Measurements from ENCODE around the gene SPATA33. TPM values are rescaled to one million over a fixed set of nuclear protein-coding genes. Genes with fewer than 3 reads are reported as not detected.
"Not testable (repeated sequence)": the region's sequence is repeated elsewhere in the genome, so short reads cannot be mapped to it uniquely, and the experiment has no call there.

Gene SPATA33
- total RNA-seq, 1 donor from 2014 or later: 1.9 TPM

DNA sequence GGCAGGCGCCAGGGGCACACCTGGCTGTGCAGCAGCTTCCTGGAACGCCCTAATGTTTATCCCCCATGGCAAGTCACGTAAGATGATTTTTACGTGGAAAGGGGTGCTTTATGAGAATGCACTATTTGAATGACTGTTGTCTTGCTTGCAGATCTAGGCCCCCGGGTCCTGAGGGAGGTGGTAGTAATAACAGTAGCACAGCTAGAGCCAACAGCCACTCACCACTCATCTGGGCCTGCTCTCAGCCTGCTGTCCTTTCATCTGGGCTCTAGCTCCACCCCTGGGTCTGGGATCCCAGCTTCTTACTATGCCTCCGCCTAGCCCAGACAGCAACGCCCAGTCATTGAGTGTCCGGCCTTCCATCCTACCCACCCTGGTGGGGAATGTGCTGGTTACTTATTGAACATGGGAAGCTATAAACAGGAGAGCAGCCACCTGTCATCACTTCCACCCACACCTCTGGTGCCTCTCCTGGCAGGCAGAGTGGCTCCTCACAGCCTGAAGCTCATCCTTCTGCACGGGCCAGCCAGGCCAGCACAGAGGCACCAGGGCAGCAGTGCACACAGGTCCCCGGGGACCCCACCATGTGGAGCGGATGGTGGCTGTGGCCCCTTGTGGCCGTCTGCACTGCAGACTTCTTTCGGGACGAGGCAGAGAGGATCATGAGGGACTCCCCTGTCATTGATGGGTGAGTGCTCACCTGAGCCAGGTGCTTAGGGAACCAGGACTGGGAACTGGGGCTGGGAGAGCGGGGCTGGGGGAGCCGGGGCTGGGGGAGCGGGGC lies 27.6 kb upstream of the SPATA33 start:
- no peak for DNase-seq (ENCODE audit: low spot score)

DNA sequence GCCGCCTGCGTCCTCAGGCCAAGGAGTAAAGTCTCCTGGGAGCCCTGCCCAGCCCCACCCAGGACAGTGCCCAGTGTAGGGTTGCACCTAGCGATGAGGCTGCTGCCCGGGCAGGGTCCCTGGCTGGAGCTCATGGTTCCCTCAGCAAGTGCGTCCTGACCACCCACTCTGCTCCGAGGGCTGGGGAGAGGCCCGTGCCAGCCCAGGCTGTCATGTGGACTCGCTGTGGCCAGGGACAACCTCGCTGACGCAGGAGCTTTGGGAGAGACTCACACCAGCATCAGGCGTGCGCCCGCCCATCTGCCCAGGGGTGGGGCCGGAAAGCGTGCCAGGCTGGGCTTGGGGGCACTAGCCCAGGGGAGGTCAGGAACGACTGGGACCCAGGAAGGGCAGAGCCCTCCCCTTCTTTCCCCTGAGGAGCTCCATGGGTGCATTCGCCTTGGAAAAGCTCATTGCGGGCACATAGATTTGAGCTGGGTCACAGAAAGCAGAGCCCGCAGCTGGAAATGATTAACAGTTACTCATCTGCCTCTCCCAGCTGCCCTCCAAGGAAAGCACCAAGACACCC lies 24.5 kb upstream of the SPATA33 start:
- no peak for DNase-seq (ENCODE audit: low spot score)

DNA sequence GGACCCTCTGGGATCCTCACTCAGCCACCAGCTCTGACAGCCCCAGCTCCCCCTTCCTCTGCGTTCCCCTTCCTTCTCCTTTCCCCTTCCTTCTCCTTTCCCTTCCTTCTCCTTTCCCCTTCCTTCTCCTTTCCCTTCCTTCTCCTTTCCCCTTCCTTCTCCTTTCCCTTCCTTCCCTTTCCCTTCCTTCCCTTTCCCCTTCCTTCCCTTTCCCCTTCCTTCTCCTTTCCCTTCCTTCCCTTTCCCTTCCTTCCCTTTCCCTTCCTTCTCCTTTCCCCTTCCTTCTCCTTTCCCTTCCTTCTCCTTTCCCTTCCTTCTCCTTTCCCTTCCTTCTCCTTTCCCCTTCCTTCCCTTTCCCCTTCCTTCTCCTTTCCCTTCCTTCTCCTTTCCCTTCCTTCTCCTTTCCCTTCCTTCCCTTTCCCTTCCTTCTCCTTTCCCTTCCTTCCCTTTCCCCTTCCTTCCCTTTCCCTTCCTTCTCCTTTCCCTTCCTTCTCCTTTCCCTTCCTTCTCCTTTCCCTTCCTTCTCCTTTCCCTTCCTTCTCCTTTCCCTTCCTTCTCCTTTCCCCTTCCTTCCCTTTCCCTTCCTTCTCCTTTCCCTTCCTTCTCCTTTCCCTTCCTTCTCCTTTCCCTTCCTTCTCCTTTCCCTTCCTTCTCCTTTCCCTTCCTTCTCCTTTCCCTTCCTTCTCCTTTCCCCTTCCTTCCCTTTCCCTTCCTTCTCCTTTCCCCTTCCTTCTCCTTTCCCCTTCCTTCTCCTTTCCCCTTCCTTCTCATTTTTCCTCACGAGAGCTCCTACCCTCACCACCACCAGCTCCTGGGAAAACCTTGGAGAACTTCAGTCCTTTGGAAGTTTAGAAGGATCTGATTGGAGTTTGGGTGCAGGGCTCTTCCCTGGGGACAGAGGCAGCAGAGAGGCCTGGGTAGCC lies 22.9 kb upstream of the SPATA33 start:
- not testable (repeated sequence) for DNase-seq (ENCODE audit: low spot score)

GRCh38 chr16:89636663-89637062 lies 21.0 kb upstream of the SPATA33 start:
- DNase-seq (ENCODE audit: low spot score): no peak

DNA sequence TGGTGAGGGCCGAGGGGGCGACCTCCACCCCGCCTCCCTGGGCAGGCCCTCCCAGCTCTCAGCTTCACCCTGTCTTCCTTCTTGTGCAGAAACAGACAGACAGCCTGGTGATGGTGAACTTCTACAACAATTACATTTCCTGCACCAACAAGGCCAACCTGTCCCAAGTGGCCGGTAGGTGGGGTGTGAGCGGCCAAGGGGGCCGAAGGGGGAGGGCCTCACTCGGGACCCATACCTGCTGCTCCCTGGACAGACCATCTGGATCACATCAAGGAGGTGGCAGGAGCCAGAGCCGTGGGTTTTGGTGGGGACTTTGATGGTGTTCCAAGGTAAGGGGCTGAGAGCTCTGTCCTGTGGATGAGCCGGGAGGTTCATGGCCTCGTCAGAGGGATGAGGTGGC lies 20.3 kb upstream of the SPATA33 start:
- DNase-seq (ENCODE audit: low spot score): no peak

- no peak for DNase-seq (ENCODE audit: low spot score)
Measured at GRCh38 chr16:89638455-89638854, 19.2 kb upstream of the SPATA33 start.

- no peak for DNase-seq (ENCODE audit: low spot score)
Measured at GRCh38 chr16:89639385-89639784, 18.3 kb upstream of the SPATA33 start.

DNA sequence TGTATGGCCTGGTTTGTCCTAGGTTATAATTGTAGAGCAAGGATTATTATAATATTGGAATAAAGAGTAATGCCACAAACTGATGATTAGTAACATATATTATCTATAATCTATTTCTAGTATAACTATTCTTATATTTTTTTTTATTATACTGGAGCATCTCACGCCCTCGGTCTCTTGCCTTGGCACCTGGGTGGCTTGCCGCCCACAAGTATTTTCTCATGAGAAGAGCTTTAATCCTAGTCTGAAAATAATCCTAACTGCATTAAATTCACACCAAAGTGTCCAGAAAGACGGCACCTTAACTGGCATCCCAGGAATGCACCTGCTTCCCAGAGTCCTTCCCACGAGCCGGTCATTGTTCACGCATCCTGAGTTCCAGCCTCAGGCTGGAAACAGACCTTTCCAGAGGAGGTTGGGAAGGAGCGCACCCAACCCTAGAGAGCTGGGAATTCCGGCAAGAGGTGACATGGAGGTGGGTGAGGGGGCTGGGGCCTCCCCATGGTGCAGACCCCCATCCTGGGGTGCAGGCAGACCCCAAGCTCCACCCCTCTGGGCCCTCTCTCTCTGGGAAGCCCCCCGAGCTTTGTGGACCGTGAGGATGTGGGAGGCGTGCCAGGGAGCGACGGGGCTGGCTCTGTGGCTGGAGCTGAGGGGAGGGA lies 16.0 kb upstream of the SPATA33 start:
- DNase-seq (ENCODE audit: low spot score): no peak

DNA sequence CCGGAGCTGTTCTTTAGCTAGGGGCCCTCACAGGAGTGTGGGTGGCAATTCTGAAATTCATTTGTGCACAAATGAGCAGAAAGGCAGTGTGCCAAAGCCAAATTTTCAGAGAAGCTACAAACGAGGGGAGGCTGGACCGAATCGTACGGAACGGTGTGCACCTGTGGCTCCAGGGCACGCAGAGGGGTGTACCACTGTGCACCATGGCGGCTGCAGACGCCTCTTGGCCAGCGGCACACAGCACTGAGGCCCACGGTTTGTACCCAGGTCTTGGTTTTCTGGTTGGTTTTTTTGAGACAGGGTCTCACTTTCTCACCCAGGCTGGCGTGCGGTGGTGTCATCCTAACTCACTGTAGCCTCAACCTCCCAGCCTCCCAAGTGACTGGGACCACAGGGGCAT lies 15.1 kb upstream of the SPATA33 start:
- no peak for DNase-seq (ENCODE audit: low spot score)

GRCh38 chr16:89643769-89644300 lies 13.8 kb upstream of the SPATA33 start:
- DNase-seq (ENCODE audit: low spot score): no peak

- no peak for DNase-seq (ENCODE audit: low spot score)
Measured at GRCh38 chr16:89645122-89645521, 12.5 kb upstream of the SPATA33 start.

- no peak for DNase-seq (ENCODE audit: low spot score)
Measured at GRCh38 chr16:89646270-89646669, 11.4 kb upstream of the SPATA33 start.

DNA sequence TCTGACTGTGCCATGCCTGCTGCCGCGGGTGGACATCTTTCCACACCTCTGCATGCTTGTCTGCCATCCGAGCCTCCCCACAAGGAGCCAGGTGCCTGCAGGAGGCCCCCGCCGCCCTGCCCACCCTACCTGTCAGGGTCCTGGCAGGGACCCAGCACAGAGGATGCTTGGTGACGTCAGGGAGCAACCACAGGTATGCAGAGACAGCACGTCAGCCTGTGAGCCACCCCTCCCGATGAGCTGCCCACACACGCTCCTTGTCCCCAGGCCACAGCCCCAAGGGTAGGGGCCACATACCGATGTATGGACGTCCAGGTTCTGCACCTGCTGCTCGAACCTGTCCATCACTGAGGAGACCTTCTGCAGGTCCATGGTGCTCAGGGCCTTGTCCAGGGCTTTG lies 10.7 kb upstream of the SPATA33 start:
- DNase-seq (ENCODE audit: low spot score): no peak

GRCh38 chr16:89651584-89651983 lies 6.1 kb upstream of the SPATA33 start:
- no peak for DNase-seq (ENCODE audit: low spot score)

- DNase-seq (ENCODE audit: low spot score): no peak
Measured at GRCh38 chr16:89653656-89654295, 3.9 kb upstream of the SPATA33 start.

DNA sequence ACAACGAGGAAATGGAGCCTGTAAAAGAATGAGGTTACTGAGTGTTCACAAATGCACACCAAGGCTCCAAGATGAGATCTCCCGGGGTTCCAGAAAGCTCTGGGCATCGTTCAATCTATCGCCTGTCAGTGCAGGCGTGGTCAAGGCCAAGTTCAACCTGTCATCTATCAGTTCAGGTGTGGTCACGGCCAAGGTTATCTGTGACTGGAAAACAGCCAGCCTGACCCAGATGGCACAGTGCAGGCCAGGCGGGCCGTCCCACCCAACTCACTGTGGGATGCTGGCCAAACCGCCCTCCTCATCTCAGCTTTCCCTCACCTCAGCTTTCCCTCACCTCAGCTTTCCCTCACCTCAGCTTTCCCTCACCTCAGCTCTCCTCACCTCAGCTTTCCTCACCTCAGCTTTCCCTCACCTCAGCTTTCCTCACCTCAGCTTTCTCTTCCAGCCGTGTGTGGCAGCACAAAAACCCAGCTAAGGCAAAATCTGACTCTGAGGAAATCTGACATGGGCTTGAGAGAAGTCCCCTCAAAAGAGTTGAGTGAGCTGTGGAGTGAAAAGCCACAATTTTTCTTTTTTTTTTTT lies 2.5 kb upstream of the SPATA33 start:
- no peak for DNase-seq (ENCODE audit: low spot score)

GRCh38 chr16:89656435-89657121 lies 1.1 kb upstream of the SPATA33 start:
- no peak for DNase-seq (ENCODE audit: low spot score)

DNA sequence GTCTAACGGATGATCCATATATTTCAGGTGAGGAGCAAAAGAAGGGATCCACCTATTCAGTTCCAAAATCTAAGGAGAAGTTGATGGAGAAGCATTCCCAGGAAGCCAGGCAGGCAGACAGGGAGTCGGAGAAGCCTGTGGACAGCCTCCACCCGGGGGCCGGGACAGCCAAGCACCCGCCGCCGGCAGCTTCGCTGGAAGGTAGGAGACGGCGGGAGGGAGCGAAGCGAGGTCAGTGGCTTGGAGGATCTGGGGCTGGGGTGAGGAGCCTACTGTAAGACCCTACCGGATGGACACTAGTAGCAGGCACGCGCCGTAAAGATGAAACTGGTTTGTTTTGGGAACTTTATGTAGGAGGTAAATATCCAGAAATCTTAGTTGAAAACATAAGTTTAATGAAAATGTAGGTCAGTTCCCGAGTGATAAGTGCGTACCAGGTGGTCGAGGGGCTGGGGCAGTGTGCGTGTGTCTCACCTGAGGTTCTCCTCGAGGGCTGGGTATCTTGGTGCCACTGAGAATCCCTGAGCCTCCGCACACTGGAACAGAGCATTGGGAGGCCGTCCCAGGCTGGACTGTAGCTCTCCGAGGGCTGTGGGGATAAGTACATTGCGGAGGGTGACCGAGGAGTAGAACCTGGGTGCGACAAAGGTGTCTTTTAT lies 714 bp downstream of the SPATA33 start:
- no peak for DNase-seq (ENCODE audit: low spot score)

DNA sequence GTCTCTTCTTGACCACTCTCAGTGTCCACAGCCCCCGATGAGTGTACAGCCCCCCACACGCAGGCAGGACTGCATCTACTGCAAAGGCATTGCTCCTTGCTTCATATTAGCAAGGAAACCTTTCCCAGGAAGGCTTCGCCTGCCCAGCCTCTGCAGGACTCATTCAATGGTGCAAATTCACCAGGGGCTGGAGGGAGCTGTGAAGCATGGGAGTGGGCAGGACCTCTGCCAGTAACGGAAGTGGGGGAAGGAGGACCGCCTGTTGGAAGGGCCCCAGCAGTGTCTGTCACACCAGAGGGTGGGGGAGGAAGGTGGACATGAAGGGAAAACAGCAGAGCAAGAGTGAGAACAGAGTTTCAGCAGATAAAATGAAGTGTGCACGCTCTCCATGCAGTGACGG lies 2.5 kb downstream of the SPATA33 start:
- DNase-seq (ENCODE audit: low spot score): no peak

- DNase-seq (ENCODE audit: low spot score): no peak
Measured at GRCh38 chr16:89661215-89661614, 3.6 kb downstream of the SPATA33 start.

All from umbilical cord (tissue), 2 donors.